Neuronal stem cell (in vitro differentiated cells): ENCODE data around the gene TPRG1L.
A peak's percentile ranks its signal among the peaks of the same experiment; 100 is the strongest.

Source experiments
- DNase-seq: peaks from one replicate; pipeline ENCODE4 v3.0.0-alpha.2; 2013; ENCODE audit warnings: low spot score
- H2AFZ ChIP-seq: one replicate; pipeline ENCODE4 v1.6.1; 2013; ENCODE audit warnings: mild to moderate bottlenecking, low read length, inconsistent platforms
- H2AK5ac ChIP-seq: 2 replicates; pipeline ENCODE4 v1.6.1; 2013; ENCODE audit warnings: low read depth, mild to moderate bottlenecking, inconsistent platforms, low read length, moderate library complexity, mixed read lengths
- H2BK120ac ChIP-seq: 2 replicates; pipeline ENCODE4 v1.6.1; 2013; ENCODE audit warnings: low read depth, mild to moderate bottlenecking, inconsistent platforms, low read length, moderate library complexity, mixed read lengths
- H2BK12ac ChIP-seq: one replicate; pipeline ENCODE4 v1.6.1; 2013; ENCODE audit warnings: low read length, inconsistent platforms
- H2BK15ac ChIP-seq: 2 replicates; pipeline ENCODE4 v1.6.1; 2013; ENCODE audit warnings: mild to moderate bottlenecking, low read length, inconsistent platforms, mixed read lengths
- H2BK5ac ChIP-seq: one replicate; pipeline ENCODE4 v1.6.1; 2013; ENCODE audit warnings: inconsistent platforms, mild to moderate bottlenecking, low read length, moderate library complexity
- H3K14ac ChIP-seq: one replicate; pipeline ENCODE4 v1.6.1; 2013; ENCODE audit warnings: low read length, inconsistent platforms
- H3K18ac ChIP-seq: 2 replicates; pipeline ENCODE4 v1.6.1; 2013; ENCODE audit warnings: low read length, inconsistent platforms
- H3K23ac ChIP-seq: 2 replicates; pipeline ENCODE4 v1.6.1; 2013; ENCODE audit warnings: low read depth, mild to moderate bottlenecking, mixed read lengths, low read length, inconsistent platforms; ENCODE audit not compliant: poor library complexity
- H3K27ac ChIP-seq: replicated peaks from 3 replicates; pipeline ENCODE4 v1.5.1; 2013; ENCODE audit warnings: low read length, inconsistent platforms
- H3K27me3 ChIP-seq, 3 experiments: 2 replicates each; pipeline ENCODE4 v1.6.1; 2013; ENCODE audit warnings: low read length in 3 of 3, mild to moderate bottlenecking in 2 of 3, inconsistent platforms in 1 of 3, low read depth in 1 of 3, mixed read lengths in 1 of 3, moderate library complexity in 1 of 3; ENCODE audit not compliant: control insufficient read depth in 3 of 3, insufficient read depth in 3 of 3
- H3K36me3 ChIP-seq, 2 donors: replicated peaks in 1 of 2; 2 replicates each; pipeline ENCODE4 v1.6.1; 2013; ENCODE audit warnings: low read length in 2 of 2; ENCODE audit not compliant: control insufficient read depth in 2 of 2, insufficient read depth in 2 of 2
- H3K4ac ChIP-seq: 2 replicates; pipeline ENCODE4 v1.6.1; 2013; ENCODE audit warnings: inconsistent platforms, mild to moderate bottlenecking, low read length, moderate library complexity
- H3K4me1 ChIP-seq, 2 donors: 1 replicate in 1 of 2; 2 replicates in 1 of 2; pipeline ENCODE4 v1.6.1; 2013; ENCODE audit warnings: low read length in 2 of 2, low read depth in 1 of 2; ENCODE audit not compliant: control insufficient read depth in 2 of 2, insufficient read depth in 1 of 2
- H3K4me2 ChIP-seq: one replicate; pipeline ENCODE4 v1.6.1; 2013; ENCODE audit warnings: mild to moderate bottlenecking, low read length, inconsistent platforms; ENCODE audit not compliant: insufficient read depth, poor library complexity, severe bottlenecking
- H3K4me3 ChIP-seq, 2 donors: 2 replicates each; pipeline ENCODE4 v1.5.1; 2013; ENCODE audit warnings: low read length in 2 of 2, mild to moderate bottlenecking in 2 of 2, inconsistent platforms in 1 of 2, moderate library complexity in 1 of 2
- H3K79me1 ChIP-seq: one replicate; pipeline ENCODE4 v1.6.1; 2013; ENCODE audit warnings: low read depth, mild to moderate bottlenecking, inconsistent platforms, low read length, moderate library complexity
- H3K9ac ChIP-seq: one replicate; pipeline ENCODE4 v1.6.1; 2013; ENCODE audit warnings: mild to moderate bottlenecking, low read depth, low read length, inconsistent platforms; ENCODE audit not compliant: poor library complexity
- H3K9me3 ChIP-seq, 2 donors: replicated peaks in 1 of 2; 2 replicates each; pipeline versions ENCODE3 to v1.6.1; 2013; ENCODE audit warnings: low read length in 2 of 2, mild to moderate bottlenecking in 2 of 2, inconsistent platforms in 1 of 2, low read depth in 1 of 2, mixed read lengths in 1 of 2, moderate library complexity in 1 of 2; ENCODE audit not compliant: control insufficient read depth in 2 of 2, insufficient read depth in 1 of 2
- H4K8ac ChIP-seq: one replicate; pipeline ENCODE4 v1.6.1; 2013; ENCODE audit warnings: low read depth, mild to moderate bottlenecking, inconsistent platforms, low read length, moderate library complexity
- H4K91ac ChIP-seq: one replicate; pipeline ENCODE4 v1.6.1; 2013; ENCODE audit warnings: low read length, low read depth, mild to moderate bottlenecking, inconsistent platforms; ENCODE audit not compliant: poor library complexity
- WGBS, 2 donors: extraction: QIAGEN DNeasy Blood & Tissue Kit; methylation state at CpG; one replicate each; pipeline ENCODE4 v1.1.7; 2013; ENCODE audit warnings: missing lambda C conversion rate in 2 of 2, mixed read lengths in 1 of 2; ENCODE audit not compliant: insufficient read length in 2 of 2, insufficient replicate concordance in 1 of 2; ENCODE audit errors: extremely low coverage in 2 of 2; 5-methylcytosine and 5-hydroxymethylcytosine counted together

Gene TPRG1L

DNA sequence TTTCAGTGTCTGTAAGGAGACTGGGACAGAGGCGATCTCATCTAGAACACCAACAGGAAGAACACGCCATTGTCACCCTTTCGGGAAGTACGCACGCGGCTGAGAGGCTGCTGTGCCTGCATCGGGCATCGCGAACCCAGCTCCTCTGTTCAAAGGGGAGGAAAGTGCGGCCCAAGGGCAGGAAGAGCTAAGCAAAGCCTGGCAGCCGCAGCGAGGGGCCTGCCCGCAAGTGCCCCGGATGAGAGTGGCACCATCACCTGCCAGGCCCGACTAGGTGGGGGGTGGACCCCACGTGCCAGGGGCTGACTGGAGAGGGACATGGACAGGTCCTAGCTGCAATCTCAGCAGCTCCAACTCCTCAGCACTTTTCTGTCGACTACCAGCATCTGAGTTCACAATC lies 7.5 kb downstream of the TPRG1L start:
- no peaks in the 10 kb centered on the region for H3K27me3 ChIP-seq
- H3K27ac ChIP-seq = peak overlapping the region; percentile 61
- H3K14ac ChIP-seq = peak overlapping the region; percentile 14
- H3K9me3 ChIP-seq = no peaks in the 10 kb centered on the region
- H3K23ac ChIP-seq = peak overlapping the region; percentile 89
- no peak overlapping the region for H4K8ac ChIP-seq
- no CpG with 5 or more reads among the region's 17 CpGs for WGBS, 2 donors
- peak overlapping the region; percentile 67 for H2BK120ac ChIP-seq
- H2AK5ac ChIP-seq = peak overlapping the region; percentile 53
- peak overlapping the region; percentile 55 for H3K18ac ChIP-seq
- H3K36me3 ChIP-seq = peaks cover 40 to 88% of the 10 kb centered on the region in 2 donors
- DNase-seq = no peak
- no peaks in the 10 kb centered on the region for H3K79me1 ChIP-seq
- H3K4me1 ChIP-seq = peaks cover 0 to 11% of the 10 kb centered on the region in 2 donors
- H2BK5ac ChIP-seq = peak overlapping the region; percentile 26
- no peak overlapping the region for H3K4me2 ChIP-seq
- no peak overlapping the region for H3K4me3 ChIP-seq
- peak overlapping the region; percentile 56 for H2BK15ac ChIP-seq
- H2AFZ ChIP-seq = no peak overlapping the region
- H4K91ac ChIP-seq = peak overlapping the region; percentile 12
- H3K4ac ChIP-seq = no peak overlapping the region
- peak overlapping the region; percentile 24 for H2BK12ac ChIP-seq
- H3K9ac ChIP-seq = peak overlapping the region; percentile 60

DNA sequence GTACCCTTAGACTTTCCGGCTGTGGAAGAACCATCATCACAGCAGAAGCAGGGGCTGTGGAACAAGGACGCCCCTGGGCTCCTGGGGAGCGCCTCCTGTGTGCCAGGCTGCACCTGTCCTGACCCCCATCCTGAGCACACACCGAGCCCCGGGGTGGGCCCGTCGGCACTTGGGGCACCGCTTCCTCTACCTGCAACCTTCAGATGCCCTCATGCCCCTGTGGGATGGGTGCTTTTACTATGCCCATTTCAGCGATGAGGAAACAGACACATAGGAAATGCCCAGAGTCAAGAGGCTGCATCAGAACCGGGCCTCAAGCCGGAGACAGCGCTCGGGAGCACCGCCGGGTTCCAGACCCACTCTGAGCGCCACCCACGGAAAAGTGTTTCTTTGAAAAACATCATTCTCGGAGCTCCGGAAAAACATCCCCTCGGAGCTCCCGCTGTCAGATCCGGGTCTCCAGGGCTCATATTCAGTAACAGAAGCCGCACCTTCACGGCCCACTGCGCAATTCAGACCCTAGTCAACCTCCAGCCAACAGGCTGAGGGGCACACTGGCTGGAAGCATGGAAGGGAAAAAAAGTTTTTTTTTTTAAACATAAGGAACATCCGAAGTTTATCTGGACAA lies 8.0 kb downstream of the TPRG1L start:
- Histone ChIP-seq H3K4ac (no peak overlapping the region), H2BK5ac (peak overlapping the region; percentile 26), H3K23ac (no peak overlapping the region), H3K14ac (peak overlapping the region; percentile 14), H2BK120ac (peak overlapping the region; percentile 67), H4K91ac (no peak overlapping the region), H3K79me1 (no peaks in the 10 kb centered on the region), H3K27me3 (no peaks in the 10 kb centered on the region), H2AFZ (no peak overlapping the region), H3K9me3 (no peaks in the 10 kb centered on the region), H2BK15ac (peak overlapping the region; percentile 56), H3K4me2 (no peak overlapping the region), H2AK5ac (peak overlapping the region; percentile 53), H4K8ac (no peak overlapping the region), H3K18ac (peak overlapping the region; percentile 2), H3K9ac (peak overlapping the region; percentile 55), H3K4me3 (no peak overlapping the region), H3K4me1 (peaks cover 0 to 11% of the 10 kb centered on the region in 2 donors), H2BK12ac (no peak overlapping the region), H3K36me3 (peaks cover 35 to 87% of the 10 kb centered on the region in 2 donors), H3K27ac (no peak overlapping the region)
- no peak for DNase-seq
- WGBS, 2 donors = no CpG with 5 or more reads among the region's 26 CpGs

DNA sequence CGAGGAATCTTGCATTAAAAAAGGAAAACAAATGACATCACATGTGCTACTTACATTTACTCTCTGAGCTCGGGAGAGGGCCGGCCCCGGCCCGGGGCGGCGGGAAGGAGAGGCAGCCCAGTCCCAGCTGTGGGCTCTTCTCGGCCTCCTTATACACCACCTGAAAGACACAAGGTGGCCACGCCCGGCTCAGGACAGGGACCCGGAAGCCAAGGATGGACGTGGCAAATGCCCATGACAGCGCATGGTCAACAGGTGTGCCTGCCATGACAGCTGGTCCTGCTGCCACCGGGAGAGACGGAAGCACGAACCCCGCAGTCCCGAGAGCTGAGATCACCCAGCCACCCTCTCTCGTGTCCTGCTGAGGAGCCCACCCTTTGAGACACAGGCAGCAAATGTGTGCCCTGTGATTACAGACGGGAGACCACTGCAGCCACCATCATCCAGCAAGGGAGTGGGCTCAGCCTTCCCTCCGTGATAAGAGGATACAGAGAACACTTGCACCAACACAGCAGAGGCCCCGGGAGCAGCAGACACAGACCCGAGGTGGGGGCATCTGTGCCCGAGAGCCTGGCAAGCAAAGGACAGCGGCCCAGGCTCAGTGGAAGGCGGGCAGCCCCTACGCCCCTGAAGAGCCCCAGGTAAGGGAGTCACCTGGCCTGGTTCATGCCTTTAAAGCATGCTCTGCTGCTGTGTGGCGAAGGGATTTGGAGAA lies 8.7 kb downstream of the TPRG1L start:
- Histone ChIP-seq H2AFZ (no peak overlapping the region), H3K9ac (peak overlapping the region; percentile 60), H3K79me1 (no peaks in the 10 kb centered on the region), H3K4me1 (peaks cover 0 to 11% of the 10 kb centered on the region in 2 donors), H2AK5ac (peak overlapping the region; percentile 70), H4K91ac (no peak overlapping the region), H3K14ac (no peak overlapping the region), H3K23ac (peak overlapping the region; percentile 65), H3K4me2 (no peak overlapping the region), H3K4ac (no peak overlapping the region), H2BK5ac (peak overlapping the region; percentile 48), H3K36me3 (peaks cover 34 to 87% of the 10 kb centered on the region in 2 donors), H3K18ac (no peak overlapping the region), H3K4me3 (no peak overlapping the region), H2BK15ac (peak overlapping the region; percentile 49), H3K27me3 (no peaks in the 10 kb centered on the region), H2BK120ac (no peak overlapping the region), H3K27ac (no peak overlapping the region), H2BK12ac (peak overlapping the region; percentile 10), H3K9me3 (no peaks in the 10 kb centered on the region), H4K8ac (no peak overlapping the region)
- no CpG with 5 or more reads among the region's 28 CpGs for WGBS, 2 donors
- no peak for DNase-seq

DNA sequence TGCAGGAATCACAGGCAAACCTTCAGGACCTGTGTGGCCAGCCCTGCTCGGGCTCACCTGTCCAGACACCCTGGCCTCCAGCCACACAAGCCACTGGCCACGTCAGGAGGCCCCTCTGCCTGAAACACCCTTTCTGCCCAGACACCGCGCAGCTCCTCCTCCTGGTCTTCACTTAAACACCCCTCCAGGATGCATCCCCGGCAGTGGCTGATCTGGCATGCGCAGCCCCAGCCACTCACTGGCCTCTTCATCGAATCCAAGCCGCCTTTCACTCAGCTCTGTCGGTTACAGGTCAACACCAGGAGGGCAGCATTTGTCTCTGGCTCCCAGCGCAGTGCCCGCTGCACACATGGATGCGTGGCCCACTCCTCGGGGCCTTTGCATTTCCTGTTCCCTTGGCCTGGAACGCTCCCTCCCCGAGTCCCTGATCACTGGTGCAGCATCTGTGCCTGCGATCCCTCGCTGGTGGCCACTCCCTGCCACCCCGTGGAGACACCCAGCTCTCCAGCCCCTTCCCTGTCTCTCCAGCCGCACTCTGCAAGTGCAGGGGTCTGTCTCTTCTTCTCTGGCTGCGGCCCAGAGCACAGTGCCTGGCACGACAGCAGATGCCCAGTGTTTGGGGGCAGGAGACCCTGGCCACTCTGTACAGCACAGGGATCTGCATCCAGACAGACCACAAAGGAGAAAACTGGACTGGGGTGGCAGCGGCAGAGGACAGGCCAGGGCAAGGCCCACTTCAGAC lies 9.4 kb downstream of the TPRG1L start:
- no CpG with 5 or more reads among the region's 22 CpGs for WGBS, 2 donors
- Histone ChIP-seq H3K18ac (no peak overlapping the region), H3K36me3 (peaks cover 29 to 87% of the 10 kb centered on the region in 2 donors)

More for the DNA sequence above, 9.4 kb downstream of the TPRG1L start:
- Histone ChIP-seq H2AFZ (no peak overlapping the region), H2BK5ac (peak overlapping the region; percentile 48), H4K91ac (no peak overlapping the region), H3K4me3 (no peak overlapping the region), H2BK12ac (peak overlapping the region; percentile 10), H3K79me1 (no peaks in the 10 kb centered on the region), H3K27ac (no peak overlapping the region), H3K9me3 (no peaks in the 10 kb centered on the region), H2AK5ac (peak overlapping the region; percentile 31), H3K14ac (no peak overlapping the region), H2BK120ac (no peak overlapping the region), H3K4me2 (no peak overlapping the region), H3K23ac (peak overlapping the region; percentile 61), H3K4ac (no peak overlapping the region), H3K27me3 (no peaks in the 10 kb centered on the region), H3K9ac (no peak overlapping the region), H2BK15ac (no peak overlapping the region), H4K8ac (no peak overlapping the region), H3K4me1 (peaks cover 0 to 11% of the 10 kb centered on the region in 2 donors)
- DNase-seq = no peak
